ENCODE results near the gene ZIM2. TPM values are rescaled to one million over a fixed set of nuclear protein-coding genes. Genes with fewer than 3 reads are reported as not detected.

The ZIM2 gene
- total and polyA plus RNA-seq, 2 experiments from 2014 or later = not detected

GRCh38 chr19:56821675-56822074, 18.9 kb downstream of the ZIM2 start:
- Histone ChIP-seq H4K20me1 (replicated peaks; ENCODE audit: insufficient read depth) (no peaks in the 10 kb centered on the region), H3K27me3 (ENCODE audit: insufficient read depth) (no peaks in the 10 kb centered on the region), H3F3A (replicated peaks; ENCODE audit: low read depth) (no peaks in the 10 kb centered on the region), H3K79me2 (replicated peaks; ENCODE audit: insufficient read depth) (no peaks in the 10 kb centered on the region), H3K4me1 (ENCODE audit: insufficient read depth) (no peaks in the 10 kb centered on the region), H3K36me3 (ENCODE audit: insufficient read depth) (0 out of 2 replicates have a peak, but pooled peaks cover 4% of the 10 kb centered on the region), H2AFZ (no peak overlapping the region), H3K4me2 (no peak overlapping the region), H3K27ac (ENCODE audit: low read depth) (no peak overlapping the region), H3K4me3 (no peak overlapping the region), H3K9me2 (ENCODE audit: insufficient read depth) (no peaks in the 10 kb centered on the region)
- DNase-seq (ENCODE audit: low spot score) (no peak), ATAC-seq (no peak)
- Mint-ChIP-seq H3K9me3 (peaks cover 100% of the 10 kb centered on the region), H3K4me1 (no peaks in the 10 kb centered on the region), H3K4me3 (no peak overlapping the region), H3K27ac (no peak overlapping the region), H3K27me3 (ENCODE audit: insufficient read depth, low read depth, poor library complexity) (peaks cover 6% of the 10 kb centered on the region), H3K36me3 (ENCODE audit: low read depth) (peaks cover 53% of the 10 kb centered on the region)
- TF ChIP-seq REST (IDR thresholded peaks at IDR 0.05; ENCODE audit: unreplicated experiment) (no peak), NANOG (IDR thresholded peaks at IDR 0.05; ENCODE audit: borderline replicate concordance) (no peak), STAT1 (IDR thresholded peaks at IDR 0.05; ENCODE audit: unreplicated experiment) (no peak), CTCF (conservative IDR thresholded peaks at IDR 0.05; ENCODE audit: low read depth in 2 of 2) (no peak)

GRCh38 chr19:56821209-56821608, 19.3 kb downstream of the ZIM2 start:
- no peaks in the 10 kb centered on the region for H3K27me3 ChIP-seq (ENCODE audit: insufficient read depth)
- peaks cover 6% of the 10 kb centered on the region for H3K27me3 Mint-ChIP-seq (ENCODE audit: insufficient read depth, low read depth, poor library complexity)
- peaks cover 58% of the 10 kb centered on the region for H3K36me3 Mint-ChIP-seq (ENCODE audit: low read depth)
- DNase-seq (ENCODE audit: low spot score) = no peak
- no peaks in the 10 kb centered on the region for H3K4me1 ChIP-seq (ENCODE audit: insufficient read depth)
- H3K27ac ChIP-seq (ENCODE audit: low read depth) = no peak overlapping the region
- H3K36me3 ChIP-seq (ENCODE audit: insufficient read depth) = 0 out of 2 replicates have a peak, but pooled peaks cover 4% of the 10 kb centered on the region
- no peak overlapping the region for H2AFZ ChIP-seq
- H3K79me2 ChIP-seq (replicated peaks; ENCODE audit: insufficient read depth) = no peaks in the 10 kb centered on the region
- H3K27ac Mint-ChIP-seq = no peak overlapping the region
- ATAC-seq = no peak
- H3K9me3 Mint-ChIP-seq = peaks cover 100% of the 10 kb centered on the region
- no peaks in the 10 kb centered on the region for H3K9me2 ChIP-seq (ENCODE audit: insufficient read depth)
- no peaks in the 10 kb centered on the region for H3K4me1 Mint-ChIP-seq
- H3K4me2 ChIP-seq = no peak overlapping the region
- H3F3A ChIP-seq (replicated peaks; ENCODE audit: low read depth) = no peaks in the 10 kb centered on the region
- no peak overlapping the region for H3K4me3 ChIP-seq
- H4K20me1 ChIP-seq (replicated peaks; ENCODE audit: insufficient read depth) = no peaks in the 10 kb centered on the region
- no peak overlapping the region for H3K4me3 Mint-ChIP-seq
- TF ChIP-seq ZNF114 (CRISPR knock-in tag; IDR thresholded peaks at IDR 0.05) = no peak
- no peak for TF ChIP-seq STAT1 (IDR thresholded peaks at IDR 0.05; ENCODE audit: unreplicated experiment)
- no peak for TF ChIP-seq NANOG (IDR thresholded peaks at IDR 0.05; ENCODE audit: borderline replicate concordance)
- TF ChIP-seq POLR2AphosphoS5 (IDR thresholded peaks at IDR 0.05; ENCODE audit: low read depth) = no peak
- TF ChIP-seq EZH2 (IDR thresholded peaks at IDR 0.05; ENCODE audit: low read depth, unreplicated experiment) = no peak
- no peak for TF ChIP-seq ETS1 (IDR thresholded peaks at IDR 0.05)
- TF ChIP-seq EZH2phosphoT487 (IDR thresholded peaks at IDR 0.05; ENCODE audit: unreplicated experiment) = no peak
- TF ChIP-seq JUNB (IDR thresholded peaks at IDR 0.05; ENCODE audit: unreplicated experiment) = no peak
- no peak for TF ChIP-seq ZNF331 (CRISPR knock-in tag; IDR thresholded peaks at IDR 0.05; ENCODE audit: low read depth)
- no peak for TF ChIP-seq CTCF (conservative IDR thresholded peaks at IDR 0.05; ENCODE audit: low read depth in 2 of 2)
- no peak for TF ChIP-seq REST (IDR thresholded peaks at IDR 0.05; ENCODE audit: unreplicated experiment)
- no peak for TF ChIP-seq CREB1 (CRISPR knock-in tag; IDR thresholded peaks at IDR 0.05; ENCODE audit: low read depth)
